PC-9 (cell line): ENCODE measurements around the gene UTP11.

Source experiments
- CTCF ChIP-seq: fragments of 200-600 bp; sonication (generic); conservative IDR thresholded peaks from 2 replicates; pipeline ENCODE4 v1.6.1; 2017; ENCODE audit warnings: mixed run types, antibody characterized with exemption, mild to moderate bottlenecking, moderate library complexity
- EZH2 ChIP-seq: fragments of 200-600 bp; sonication (generic); IDR thresholded peaks from 2 replicates; pipeline ENCODE4 v1.8.0; 2017; ENCODE audit warnings: antibody characterized with exemption, low read depth

- no peak for TF ChIP-seq CTCF
- no peak for TF ChIP-seq EZH2
These were observed 22.3 kb downstream of the UTP11 start for GRCh38 chr1:38034871-38035270.
